K562 (cell line): Measurements from ENCODE around the gene NRF1.

Experiments
- CEBPG ChIP-seq, 3 experiments: fragments of 200-800 bp in 1 of 3; sonication (Bioruptor generic) in 1 of 3; sonication (generic) in 1 of 3; formaldehyde crosslinking in 1 of 3; IDR thresholded peaks in 2 of 3; conservative IDR thresholded peaks in 1 of 3; 2 replicates each; pipeline versions ENCODE4 v1.6.1 to v1.8.0; 2016 to 2022; ENCODE audit warnings: missing compliant biosample characterization in 2 of 3, missing genetic modification characterization in 2 of 3, mild to moderate bottlenecking in 1 of 3, missing genetic modification reagents in 1 of 3
- CTCF ChIP-seq, 3 experiments: IDR thresholded peaks in 2 of 3; conservative IDR thresholded peaks in 1 of 3; 2 replicates each; pipeline ENCODE4 v1.5.1; 2011 to 2012; ENCODE audit warnings: low read length in 3 of 3, mild to moderate bottlenecking in 3 of 3, control low read depth in 2 of 3, improper control_type of control experiment in 1 of 3, inconsistent platforms in 1 of 3, low read depth in 1 of 3, mixed read lengths in 1 of 3, moderate library complexity in 1 of 3; ENCODE audit not compliant: insufficient read depth in 2 of 3
- EGR1 ChIP-seq: fragments of 450-650 bp; conservative IDR thresholded peaks from 2 replicates; pipeline ENCODE4 v1.6.1; 2017; ENCODE audit warnings: mild to moderate bottlenecking
- GATA2 ChIP-seq: sonication (generic); formaldehyde crosslinking; IDR thresholded peaks from 2 replicates; pipeline ENCODE4 v1.4.0; 2020; ENCODE audit warnings: mild to moderate bottlenecking, missing genetic modification reagents
- KAT2B ChIP-seq: IDR thresholded peaks from one replicate; pipeline ENCODE4 v1.6.1; 2012; ENCODE audit warnings: low read depth, mild to moderate bottlenecking, control low read depth, inconsistent platforms, low read length, moderate library complexity
- NFYB ChIP-seq: IDR thresholded peaks from 2 replicates; pipeline ENCODE4 v1.6.1; 2011; ENCODE audit warnings: mild to moderate bottlenecking, moderate library complexity; ENCODE audit not compliant: insufficient read length; ENCODE audit errors: extremely low read depth
- REST ChIP-seq, 2 experiments: fragments of 450-650 bp; formaldehyde crosslinking in 1 of 2; IDR thresholded peaks; 2 replicates each; pipeline versions ENCODE4 v1.4.0 to v1.6.1; 2014 to 2020; ENCODE audit warnings: mild to moderate bottlenecking in 2 of 2, borderline replicate concordance in 1 of 2, low read depth in 1 of 2
- RHOXF2B ChIP-seq: fragments of 250-450 bp; sonication (Bioruptor Pico); conservative IDR thresholded peaks from 2 replicates; pipeline ENCODE4 v1.5.1; 2021
- SMC3 ChIP-seq: conservative IDR thresholded peaks from 2 replicates; pipeline ENCODE4 v1.6.1; 2011; ENCODE audit warnings: low read depth, low read length, improper control_type of control experiment; ENCODE audit not compliant: insufficient read depth
- USF1 ChIP-seq: sonication (generic); formaldehyde crosslinking; IDR thresholded peaks from 2 replicates; pipeline ENCODE4 v1.9.0; 2022; ENCODE audit warnings: mild to moderate bottlenecking, missing genetic modification reagents
- ZBTB33 ChIP-seq: sonication (generic); formaldehyde crosslinking; IDR thresholded peaks from 2 replicates; pipeline ENCODE4 v1.8.1; 2023; ENCODE audit warnings: mild to moderate bottlenecking, missing genetic modification reagents
- ZNF121 ChIP-seq: sonication (generic); formaldehyde crosslinking; conservative IDR thresholded peaks from 2 replicates; pipeline ENCODE4 v1.8.0; 2022; ENCODE audit warnings: missing genetic modification reagents
- ZNF699 ChIP-seq: fragments of 250-450 bp; sonication (Bioruptor Pico); IDR thresholded peaks from 2 replicates; pipeline ENCODE4 v1.8.0; 2021; ENCODE audit warnings: mild to moderate bottlenecking, moderate library complexity; ENCODE audit not compliant: insufficient replicate concordance

DNA sequence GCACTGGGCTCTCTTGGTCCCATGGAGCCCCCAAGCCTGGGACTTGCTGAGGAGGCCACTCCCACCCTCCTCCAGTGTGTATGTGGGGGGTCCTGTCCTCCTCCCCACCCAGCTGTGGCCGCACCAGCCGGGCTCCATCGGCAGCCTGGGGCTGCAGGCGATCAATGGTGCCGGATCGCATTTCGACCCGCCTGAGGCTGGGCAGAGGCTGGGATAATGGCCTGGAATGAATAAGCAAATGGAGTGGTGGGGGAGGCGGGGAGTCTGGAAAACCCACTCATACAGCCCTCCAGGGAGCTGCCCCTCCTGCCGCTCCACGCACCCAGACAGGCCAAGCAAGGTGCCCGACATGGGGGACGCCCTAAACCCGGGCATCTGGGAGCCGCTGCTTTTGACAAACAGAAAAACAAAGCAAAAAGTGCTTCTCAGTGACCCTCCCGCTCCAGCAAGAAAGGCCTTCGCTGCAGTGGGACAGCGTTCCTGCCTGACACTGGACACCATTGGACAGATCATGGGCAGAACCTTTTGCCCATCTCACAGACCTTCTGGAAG, 160.5 kb downstream of the NRF1 start:
- TF ChIP-seq KAT2B (no peak), SMC3 (no peak), ZNF699 (CRISPR knock-in tag) (no peak), CTCF (IDR thresholded peaks at IDR 0.05 in 2 of 3, conservative IDR thresholded peaks at IDR 0.05 in 1 of 3; ENCODE audit: insufficient read depth in 2 of 3, low read depth in 1 of 3, low read length in 3 of 3) (no peak), ZNF121 (no peak), EGR1 (no peak), RHOXF2B (no peak), REST (IDR thresholded peaks at IDR 0.05; ENCODE audit: borderline replicate concordance) (no peak), REST (CRISPR knock-in tag; IDR thresholded peaks at IDR 0.05; ENCODE audit: low read depth) (no peak), ZBTB33 (CRISPR knock-in tag) (no peak), GATA2 (CRISPR knock-in tag) (no peak), CEBPG (CRISPR knock-in tag; IDR thresholded peaks at IDR 0.05) (no peak), CEBPG (tag; conservative IDR thresholded peaks at IDR 0.05 in 1 of 2, IDR thresholded peaks at IDR 0.05 in 1 of 2) (no peak), NFYB (no peak), USF1 (CRISPR knock-in tag) (no peak)
